IPS DF 4.7 (cell line): ENCODE measurements around the gene PBX2.
"Not testable (repeated sequence)": the region's sequence is repeated elsewhere in the genome, so short reads cannot be mapped to it uniquely, and the experiment has no call there.

Experiments used
- DNase-seq: peaks from one replicate; pipeline ENCODE4 v3.0.0-alpha.2; 2013; ENCODE audit warnings: low spot score; ENCODE audit errors: extremely low read depth

Gene PBX2

DNA sequence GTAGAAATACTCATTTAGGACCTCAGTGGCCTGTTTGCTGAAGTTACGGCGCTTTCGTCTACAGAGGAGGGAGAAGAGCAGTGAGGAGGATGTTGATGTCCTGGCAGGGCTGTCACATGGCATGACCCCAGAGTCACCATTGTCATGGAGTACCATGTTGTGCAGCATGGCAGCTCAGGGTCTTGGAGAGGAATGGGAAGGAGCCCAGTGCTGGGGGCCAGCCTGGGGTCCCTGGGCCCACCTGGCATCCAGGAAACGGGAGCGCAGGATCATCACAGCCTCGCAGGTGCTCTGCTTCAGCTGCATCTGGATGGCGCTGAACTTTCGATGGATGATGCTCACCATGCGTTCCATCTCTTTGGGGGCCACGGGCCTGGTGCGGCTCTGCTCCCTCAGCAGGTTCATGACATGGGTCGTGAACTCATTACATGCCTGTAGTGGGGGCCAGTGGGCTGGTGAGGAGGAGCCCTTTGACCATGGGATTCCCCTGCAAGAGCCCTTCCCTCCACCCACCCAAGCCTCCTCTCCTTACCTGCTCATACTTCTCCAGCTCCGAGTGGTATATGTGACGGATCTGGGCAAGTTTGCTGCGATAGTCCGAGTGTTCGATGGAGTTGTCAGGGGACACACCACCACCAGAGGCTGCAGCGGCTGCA lies 2.1 kb downstream of the PBX2 start:
- not testable (repeated sequence) for DNase-seq

GRCh38 chr6:32187009-32187709 lies 2.8 kb downstream of the PBX2 start:
- no peak for DNase-seq

DNA sequence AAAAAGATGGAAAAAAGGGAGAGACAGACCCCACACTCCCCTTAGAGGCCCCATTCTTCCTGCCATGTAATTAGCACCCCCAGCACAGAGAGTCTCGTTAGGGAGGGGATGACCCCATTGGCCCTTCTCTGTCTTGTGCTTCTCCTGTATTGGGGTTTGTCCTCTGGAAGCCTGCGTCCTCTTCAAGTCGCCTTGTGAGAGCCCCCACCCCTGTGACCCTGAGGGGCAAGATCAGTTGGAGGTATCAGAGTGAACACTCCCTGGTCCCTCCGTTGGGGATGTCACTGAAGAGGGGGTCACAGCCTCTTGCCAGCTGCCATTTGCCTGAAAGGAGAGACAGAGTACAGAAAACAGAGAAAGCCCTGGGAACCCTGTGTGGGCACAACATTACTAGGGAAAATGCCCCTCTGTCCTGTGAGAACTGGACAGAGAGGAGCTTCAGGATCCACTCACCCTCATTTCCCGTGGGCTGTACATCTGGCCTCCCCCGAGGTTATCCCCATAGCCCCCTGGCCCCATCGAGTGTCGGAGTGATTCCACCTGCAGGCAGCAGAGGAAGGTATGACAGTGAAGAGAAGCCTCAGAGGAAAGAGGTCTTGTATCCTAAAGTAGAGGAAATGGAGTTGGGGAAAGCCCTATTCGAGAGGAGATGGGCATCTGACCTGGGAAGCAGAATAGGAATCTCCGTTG lies 3.7 kb downstream of the PBX2 start:
- not testable (repeated sequence) for DNase-seq

- DNase-seq: not testable (repeated sequence)
These were observed 4.3 kb downstream of the PBX2 start for GRCh38 chr6:32185681-32186131.

DNA sequence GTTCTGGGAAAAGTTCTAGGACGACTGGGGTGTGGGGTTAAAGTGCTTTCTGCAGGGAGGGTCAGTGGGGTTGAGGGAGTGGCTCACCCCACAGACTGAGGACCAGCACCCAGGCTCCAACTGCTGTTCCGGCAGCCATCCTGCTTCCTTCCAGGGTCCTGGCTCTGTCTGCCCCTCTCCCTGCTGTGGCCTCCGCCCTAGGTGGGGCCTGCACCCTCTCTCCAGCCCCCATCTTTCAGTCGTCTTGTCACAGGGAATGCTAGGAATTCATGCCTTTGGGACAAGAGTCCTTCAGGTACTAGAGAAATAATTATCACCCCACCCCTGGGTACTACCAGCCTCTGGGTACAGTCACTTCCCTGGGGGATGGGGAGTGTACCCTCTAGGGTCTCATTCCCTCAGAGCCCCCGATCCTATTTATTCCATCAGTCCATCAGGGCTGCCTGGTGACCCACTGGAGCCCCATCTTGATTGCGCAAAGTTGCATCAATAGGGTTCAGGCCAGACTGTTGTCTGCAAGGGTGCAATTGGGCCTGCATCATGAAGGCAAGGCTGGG lies 5.8 kb downstream of the PBX2 start, which contains the start of gene AGER:
Gene AGER, minus strand, starts transcription at position 170 of the 557 bp plus-strand sequence. Its CDS starts 31 bp downstream, at position 139.
- no peak for DNase-seq

DNA sequence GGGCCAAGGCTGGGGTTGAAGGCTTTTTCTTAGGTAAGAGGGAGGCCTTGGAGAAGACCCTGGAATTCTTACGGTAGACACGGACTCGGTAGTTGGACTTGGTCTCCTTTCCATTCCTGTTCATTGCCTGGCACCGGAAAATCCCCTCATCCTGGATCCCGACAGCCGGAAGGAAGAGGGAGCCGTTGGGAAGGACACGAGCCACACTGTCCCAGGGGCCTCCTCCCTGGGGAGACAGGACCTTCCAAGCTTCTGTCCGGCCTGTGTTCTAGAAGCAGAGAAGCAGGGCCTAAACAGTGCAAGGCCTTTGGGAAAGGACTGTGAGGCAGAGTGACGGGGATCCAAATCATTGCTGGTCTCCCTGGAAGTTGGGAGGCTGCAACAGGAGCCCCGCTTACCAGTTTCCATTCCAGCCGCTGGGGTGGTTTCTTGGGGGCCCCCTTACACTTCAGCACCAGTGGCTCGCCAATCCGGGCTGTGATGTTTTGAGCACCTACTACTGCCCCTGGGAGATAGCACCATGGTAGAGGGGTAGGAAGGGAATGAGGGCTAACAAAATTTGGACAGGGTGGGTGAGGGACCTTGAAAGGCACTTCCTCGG lies 6.4 kb downstream of the PBX2 start:
- no peak for DNase-seq

- DNase-seq: no peak
These were observed 7.0 kb downstream of the PBX2 start for GRCh38 chr6:32183030-32183429.

- DNase-seq: no peak
These were observed 7.4 kb downstream of the PBX2 start for GRCh38 chr6:32182555-32182981.

- DNase-seq: no peak
These were observed 8.0 kb downstream of the PBX2 start for GRCh38 chr6:32181915-32182529.

GRCh38 chr6:32181148-32181702 lies 8.8 kb downstream of the PBX2 start:
- no peak for DNase-seq

DNA sequence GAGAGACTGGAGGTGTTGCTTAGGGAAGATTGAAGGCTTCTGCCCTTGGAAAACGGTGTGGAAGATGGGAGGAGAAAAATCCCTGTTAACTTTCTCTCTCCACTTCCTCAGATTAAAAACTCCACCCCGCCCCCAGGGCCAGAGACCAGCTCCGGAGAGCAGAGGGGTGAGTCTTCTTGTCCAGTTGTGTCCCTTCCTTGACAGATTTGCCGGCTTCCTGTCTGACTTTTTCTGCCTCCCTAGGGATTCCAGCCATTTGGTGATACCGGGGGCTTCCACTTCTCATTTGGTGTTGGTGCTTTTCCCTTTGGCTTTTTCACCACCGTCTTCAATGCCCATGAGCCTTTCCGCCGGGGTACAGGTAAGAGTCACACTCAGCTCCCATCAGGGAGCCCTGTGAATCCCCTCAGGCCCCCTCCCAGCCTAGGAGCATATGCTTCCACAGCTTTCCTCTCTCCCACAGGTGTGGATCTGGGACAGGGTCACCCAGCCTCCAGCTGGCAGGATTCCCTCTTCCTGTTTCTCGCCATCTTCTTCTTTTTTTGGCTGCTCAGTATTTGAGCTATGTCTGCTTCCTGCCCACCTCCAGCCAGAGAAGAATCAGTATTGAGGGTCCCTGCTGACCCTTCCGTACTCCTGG lies 10.1 kb downstream of the PBX2 start:
- DNase-seq: no peak

DNA sequence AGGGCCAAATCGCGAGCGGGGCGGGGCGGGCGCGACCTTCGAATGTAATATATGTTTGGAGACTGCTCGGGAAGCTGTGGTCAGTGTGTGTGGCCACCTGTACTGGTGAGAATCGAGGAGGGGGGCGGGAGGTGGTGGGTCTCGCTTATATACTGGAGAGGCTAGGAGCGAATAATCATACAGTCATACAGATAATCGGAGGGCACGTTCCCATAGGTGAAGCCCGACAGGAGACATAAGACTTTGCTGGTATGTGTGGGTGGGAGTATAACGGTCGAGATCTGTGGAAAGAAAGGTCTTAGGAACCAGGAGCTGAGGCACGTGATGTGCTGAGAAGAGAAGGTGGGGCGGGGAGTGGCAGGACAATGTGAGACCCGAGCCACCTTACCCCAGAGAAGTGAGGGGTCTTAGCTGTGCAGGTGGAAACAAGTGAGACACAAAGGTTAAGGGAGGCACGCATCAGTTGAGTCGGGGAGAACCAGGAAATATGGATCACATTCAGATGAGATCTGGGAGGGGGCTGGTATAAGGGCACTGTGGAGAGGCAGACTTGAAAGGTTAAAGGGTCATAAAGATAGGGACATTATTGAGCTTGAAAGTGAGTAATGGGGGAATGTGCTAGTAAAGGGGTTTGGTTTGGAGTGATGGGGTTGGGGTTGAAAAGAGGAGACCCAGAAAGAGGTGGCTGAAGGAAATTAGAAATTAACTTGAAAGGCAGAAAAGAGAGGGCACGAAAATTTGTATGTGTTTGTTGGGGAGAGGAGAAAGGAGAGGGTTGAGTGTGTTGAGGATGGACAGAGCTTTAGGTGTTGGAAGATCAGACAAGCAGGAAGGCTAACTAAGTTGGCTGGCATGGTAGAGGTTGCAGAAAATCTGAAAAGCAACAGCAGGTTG lies 11.2 kb downstream of the PBX2 start:
- DNase-seq: no peak

DNA sequence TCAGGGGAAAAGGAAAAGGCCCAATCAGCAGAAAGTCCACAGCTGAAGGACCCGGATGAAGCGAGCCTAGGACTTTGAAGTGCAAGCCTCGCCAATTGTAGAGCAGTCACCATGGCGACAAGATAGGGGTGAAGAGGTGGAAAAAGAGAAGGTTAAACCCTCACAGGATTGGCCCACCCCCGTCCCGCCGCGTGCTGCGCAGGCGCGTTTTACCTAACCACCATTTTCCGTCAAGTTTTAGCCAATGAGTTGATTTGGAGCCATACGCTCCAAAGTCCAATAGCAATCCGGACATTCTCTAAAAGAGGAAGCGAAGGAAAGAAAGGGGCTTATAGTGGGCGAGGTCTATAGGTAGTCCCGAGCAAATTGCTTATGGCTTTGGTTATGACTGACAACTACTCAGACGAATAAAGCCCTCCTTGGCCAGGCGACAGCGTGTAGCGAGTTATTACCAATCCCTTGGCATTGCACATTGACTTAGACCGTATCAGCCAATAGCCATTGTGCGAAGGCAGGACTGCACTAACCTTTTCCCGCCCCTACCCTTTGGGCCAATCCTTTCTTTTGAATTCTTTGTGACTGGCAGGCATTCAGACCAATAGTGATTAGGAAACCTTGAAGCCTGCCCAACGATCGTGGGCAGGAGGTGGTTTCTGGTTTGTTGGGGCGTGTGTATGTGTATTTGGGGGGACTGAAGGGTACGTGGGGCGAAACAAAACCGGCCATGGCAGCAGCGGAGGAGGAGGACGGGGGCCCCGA lies 12.0 kb downstream of the PBX2 start, which contains the start of gene RNF5:
Gene RNF5, plus strand, starts transcription at position 618 of the 759 bp plus-strand sequence. Its CDS starts 107 bp downstream, at position 725.
- peak; percentile 99 for DNase-seq

- DNase-seq: no peak
These were observed 12.7 kb downstream of the PBX2 start for GRCh38 chr6:32177183-32177787.

DNA sequence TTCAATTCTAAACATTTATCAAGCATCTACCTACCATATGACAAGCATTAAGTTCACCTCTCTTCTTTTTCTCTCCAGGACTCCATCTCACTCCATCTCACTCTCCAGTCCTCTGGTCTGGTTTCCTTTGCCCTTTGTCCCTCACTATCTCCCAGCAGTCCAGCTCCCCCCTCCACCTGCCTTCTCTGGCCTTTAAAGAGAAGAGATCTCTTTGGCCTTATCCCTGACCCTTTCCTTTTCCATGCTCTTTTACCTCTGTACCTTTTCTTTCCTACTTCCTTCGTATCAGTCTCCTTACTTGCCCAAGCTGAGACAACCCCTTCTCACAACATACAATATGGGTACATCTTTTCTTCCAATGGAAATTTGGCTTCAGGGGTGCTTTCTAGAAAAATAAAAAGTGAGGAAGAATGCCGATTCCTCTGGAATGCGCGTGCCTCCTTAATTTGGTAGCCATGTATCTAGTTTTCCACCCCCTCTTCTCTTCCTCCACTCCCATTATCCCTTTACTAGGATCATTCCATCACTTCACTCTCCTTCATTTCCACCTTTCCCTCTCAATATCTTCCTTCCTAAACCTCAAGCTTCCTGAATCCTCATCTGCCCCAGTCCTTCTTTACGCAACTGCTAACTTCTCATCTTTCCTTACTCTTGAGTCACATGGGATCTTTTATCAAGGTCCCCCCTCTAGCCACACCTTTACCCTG lies 13.4 kb downstream of the PBX2 start:
- no peak for DNase-seq

- DNase-seq: no peak
These were observed 14.1 kb downstream of the PBX2 start, which contains the start of gene AGPAT1 for GRCh38 chr6:32175711-32176475. Gene AGPAT1, minus strand, starts transcription at chr6:32176084. Its CDS starts 4,588 bp downstream, at chr6:32171496.
